Medulla oblongata (tissue), 1 donor: Measurements from ENCODE around the gene CCNA1.

Source experiments
- DNase-seq: peaks from one replicate; pipeline ENCODE4 v3.0.0-alpha.2; 2015; ENCODE audit errors: extremely low spot score

The CCNA1 gene

GRCh38 chr13:36453516-36453915 is 21.2 kb downstream of the CCNA1 start:
- peak; percentile 39 for DNase-seq

GRCh38 chr13:36454121-36454520 is 21.8 kb downstream of the CCNA1 start:
- no peak for DNase-seq

- no peak for DNase-seq
Observed at GRCh38 chr13:36454987-36455386, 22.7 kb downstream of the CCNA1 start.

- DNase-seq = no peak
Observed at GRCh38 chr13:36456577-36456976, 24.3 kb downstream of the CCNA1 start.

- no peak for DNase-seq
Observed at GRCh38 chr13:36461506-36461905, 29.2 kb downstream of the CCNA1 start.

GRCh38 chr13:36475468-36475867 is 43.2 kb downstream of the CCNA1 start:
- no peak for DNase-seq

GRCh38 chr13:36476661-36477060 is 44.4 kb downstream of the CCNA1 start:
- no peak for DNase-seq

- DNase-seq = no peak
Observed at GRCh38 chr13:36480726-36481427, 48.6 kb downstream of the CCNA1 start.

GRCh38 chr13:36490055-36490454 is 57.8 kb downstream of the CCNA1 start:
- no peak for DNase-seq
